GM18870 (cell line): ENCODE measurements around the gene EIF3M.

Experiments used
- ATAC-seq: cut with Tn5 transposase; IDR thresholded peaks from one replicate; pipeline ENCODE4 v1.9.1; 2021; ENCODE audit warnings: moderate library complexity; ENCODE audit not compliant: unreplicated experiment

The EIF3M gene

DNA sequence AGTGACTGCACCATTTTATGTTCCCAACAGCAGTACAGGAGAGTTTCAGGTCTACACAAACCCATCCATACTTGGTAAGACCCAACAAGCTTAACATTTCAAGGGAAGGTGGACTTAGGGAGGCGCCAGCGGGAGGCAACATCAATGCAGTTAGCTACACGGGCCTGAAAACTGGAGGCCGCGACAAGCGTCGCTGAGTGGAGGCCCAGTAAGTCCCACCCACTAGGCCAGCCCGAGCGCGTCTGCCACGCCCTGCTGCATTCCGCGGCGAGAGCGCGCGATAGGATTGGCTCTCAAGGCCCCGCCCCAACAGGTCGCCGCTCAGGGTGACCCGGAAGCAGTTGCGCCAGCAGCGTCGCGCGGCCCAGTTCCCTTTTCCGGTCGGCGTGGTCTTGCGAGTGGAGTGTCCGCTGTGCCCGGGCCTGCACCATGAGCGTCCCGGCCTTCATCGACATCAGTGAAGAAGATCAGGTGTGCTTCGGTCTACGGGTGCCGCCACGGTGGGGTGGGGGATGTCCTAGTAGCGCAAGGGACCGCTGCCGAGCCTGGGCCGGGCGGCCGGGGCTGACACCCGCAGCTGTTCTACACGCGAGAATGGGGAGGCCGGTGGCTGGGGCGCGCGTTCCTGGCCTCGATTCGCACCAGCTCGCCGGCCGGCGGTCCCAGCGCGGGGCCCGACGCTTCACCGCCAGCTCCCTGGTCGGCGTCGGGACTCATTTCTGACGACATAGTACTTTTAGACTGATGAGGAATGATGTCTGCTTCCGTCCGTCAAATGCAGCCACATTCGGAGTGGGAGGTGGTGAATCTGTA lies at the start of gene EIF3M:
Gene EIF3M (plus strand): TSS at position 373 of the 813 bp plus-strand sequence. CDS start 57 bp downstream, at position 430.
- peak; percentile 92 for ATAC-seq

- ATAC-seq = no peak
Observed at GRCh38 chr11:32538804-32539203, 44.8 kb upstream of the EIF3M start.

DNA sequence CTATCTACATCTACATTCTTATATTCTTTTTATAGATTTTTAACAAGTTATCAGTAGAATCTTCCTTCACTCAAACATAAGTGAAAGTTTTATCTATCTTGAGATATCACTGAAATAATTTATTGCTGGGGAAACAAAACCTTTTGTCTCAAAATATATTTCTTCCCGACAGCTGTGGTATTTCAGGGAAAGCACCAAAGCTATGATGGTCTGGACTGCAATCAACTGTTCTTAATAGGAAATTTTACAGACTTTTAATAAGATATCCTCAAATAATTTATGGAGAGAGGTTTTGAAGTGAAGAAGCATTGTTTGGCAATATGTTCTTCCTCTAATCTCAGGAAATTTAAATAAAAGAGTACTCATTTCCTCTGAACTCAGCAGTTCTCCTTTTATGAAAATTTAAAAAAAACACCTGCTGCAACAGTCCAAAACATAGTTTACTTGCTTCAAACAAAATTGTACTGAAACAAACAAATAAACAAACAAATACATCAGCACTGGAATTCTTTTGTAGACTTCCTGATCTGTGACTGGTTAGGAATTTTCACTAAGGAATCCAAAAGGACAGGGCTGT lies 33.9 kb upstream of the EIF3M start:
- ATAC-seq = no peak

GRCh38 chr11:32550207-32550606 lies 33.4 kb upstream of the EIF3M start:
- ATAC-seq = no peak

DNA sequence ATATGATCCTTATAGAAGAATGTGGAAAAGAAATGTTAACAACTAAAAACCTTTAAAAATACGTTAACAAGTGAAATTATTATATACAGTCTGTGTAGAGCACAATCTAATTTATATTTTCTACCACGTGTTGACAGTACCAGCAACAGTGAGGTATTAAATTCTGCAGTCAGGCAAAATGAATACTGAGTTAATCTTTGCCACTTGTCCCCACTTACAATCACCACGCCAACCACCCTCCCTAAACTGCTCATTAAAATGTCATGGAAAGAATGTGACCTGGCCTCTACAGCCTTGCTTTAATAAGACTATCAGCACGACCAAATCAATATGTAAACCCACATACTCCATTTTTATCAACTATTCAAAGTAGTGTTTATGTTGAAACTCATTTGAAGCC lies 28.5 kb upstream of the EIF3M start:
- no peak for ATAC-seq

DNA sequence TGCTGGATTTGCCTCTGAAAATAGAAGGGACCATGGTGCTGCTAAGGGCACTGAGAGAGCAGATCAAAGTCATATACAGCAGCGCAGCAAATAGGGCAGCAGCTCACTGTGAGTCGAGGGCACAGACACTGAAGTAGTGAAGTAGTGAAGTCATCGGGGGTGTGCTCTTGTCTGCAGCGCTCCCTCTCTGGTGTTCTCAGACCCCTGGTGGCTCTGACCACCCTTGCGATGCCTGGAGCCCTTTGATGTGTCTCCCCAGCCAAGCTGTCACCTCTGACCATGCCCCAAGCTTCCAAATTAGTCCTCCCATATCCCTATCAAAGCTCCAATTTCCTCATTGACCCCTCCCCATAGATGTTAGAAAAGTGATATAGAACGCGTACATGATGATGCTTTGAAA lies 27.7 kb upstream of the EIF3M start:
- no peak for ATAC-seq

DNA sequence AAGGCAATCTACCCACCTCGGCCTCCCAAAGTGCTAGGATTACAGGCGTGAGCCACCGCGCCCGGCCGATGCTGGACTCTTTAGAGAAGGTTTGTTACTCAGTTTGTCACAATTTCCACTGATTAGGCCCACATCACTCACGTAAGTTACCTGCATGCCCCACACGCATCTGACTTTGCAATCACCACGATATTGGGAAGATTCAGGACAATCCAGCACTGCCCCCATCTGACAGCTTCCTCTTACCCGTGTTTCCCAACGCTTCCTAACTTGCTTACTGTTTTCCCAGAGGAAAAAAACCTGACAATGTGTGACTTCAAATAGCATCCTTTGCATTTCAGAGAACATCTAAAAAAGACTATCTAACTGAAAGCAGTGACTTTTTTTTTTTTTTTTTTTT lies 21.8 kb upstream of the EIF3M start:
- ATAC-seq = no peak

DNA sequence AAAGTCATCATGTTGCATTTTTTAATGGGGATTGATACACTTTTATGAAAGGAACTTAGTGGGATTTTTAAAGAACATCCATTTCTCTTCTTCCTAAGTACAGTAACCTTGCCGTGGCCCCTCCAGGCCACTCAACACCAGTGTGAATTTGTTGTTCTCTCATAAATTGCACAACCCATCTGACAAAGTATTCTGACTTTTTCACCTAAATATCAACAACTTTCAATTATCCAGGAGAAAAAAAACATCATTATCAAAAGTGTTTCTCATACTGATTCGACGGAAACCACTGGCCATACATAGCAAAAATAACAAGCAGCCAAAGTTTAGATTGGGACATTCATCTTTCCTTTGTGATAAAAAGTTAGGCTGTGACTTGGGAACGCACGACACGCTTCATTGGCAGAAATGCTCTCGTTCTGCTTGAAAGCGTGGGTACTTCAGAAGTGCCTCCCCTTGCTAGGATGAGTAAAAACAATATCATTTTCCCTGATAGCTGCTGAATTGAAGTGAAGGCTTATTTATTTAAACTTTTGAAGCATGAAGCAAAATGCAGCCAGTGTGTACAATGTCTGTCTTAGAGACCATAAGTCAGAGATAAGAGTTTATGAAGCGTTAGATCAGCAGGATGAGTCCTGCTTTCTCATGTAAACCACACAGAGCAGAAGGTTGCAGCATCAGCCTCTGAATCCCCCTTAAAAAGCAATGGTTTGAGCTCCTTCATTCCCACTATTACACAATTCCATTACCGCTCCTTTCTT lies 20.6 kb upstream of the EIF3M start:
- no peak for ATAC-seq

GRCh38 chr11:32563600-32563959 lies 20.1 kb upstream of the EIF3M start:
- ATAC-seq = no peak

DNA sequence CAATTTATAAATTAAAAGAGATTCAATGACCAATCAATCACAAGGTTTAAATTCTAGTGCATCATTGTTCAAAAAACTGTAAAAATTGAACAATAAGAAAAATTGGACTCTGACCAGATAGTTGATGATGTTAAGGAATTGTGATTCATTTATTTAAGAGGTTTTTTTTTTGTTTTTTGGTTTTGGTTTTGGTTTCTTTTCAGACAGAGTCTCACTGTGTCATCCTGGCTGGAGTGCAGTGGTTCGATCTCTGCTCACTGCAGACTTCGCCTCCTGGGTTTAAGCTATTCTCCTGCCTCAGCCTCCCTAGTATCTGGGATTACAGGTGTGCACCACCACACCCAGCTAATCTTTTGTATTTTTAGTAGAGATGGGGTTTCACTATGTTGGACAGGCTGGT lies 17.1 kb upstream of the EIF3M start:
- no peak for ATAC-seq

- ATAC-seq = no peak
Observed at GRCh38 chr11:32567154-32567553, 16.5 kb upstream of the EIF3M start.

DNA sequence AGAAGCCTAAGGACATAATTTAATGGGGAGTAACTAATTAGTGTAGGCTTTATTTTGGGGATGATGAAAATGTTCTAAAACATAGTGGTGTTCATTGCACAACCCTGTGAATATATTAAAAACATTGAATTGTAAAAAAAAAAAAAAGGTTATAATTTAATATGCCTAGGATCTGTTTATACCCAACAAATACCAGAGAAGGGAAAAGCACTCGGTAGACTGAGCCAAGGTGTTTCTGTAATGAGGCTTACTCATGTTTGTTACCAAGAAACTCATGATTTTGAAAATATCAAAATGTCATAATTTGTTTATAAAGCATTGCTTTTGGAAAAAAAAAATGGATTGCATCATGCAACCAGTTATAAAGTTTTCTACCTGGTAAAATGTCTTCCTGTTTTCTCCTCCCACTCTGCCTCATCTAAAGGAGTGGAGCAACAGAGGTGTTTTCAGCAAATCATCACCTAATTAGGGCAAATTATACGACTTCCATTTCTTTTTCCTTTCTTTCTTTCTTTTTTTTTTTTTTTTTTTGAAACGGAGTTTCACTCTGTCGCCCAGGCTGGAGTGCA lies 14.2 kb upstream of the EIF3M start:
- no peak for ATAC-seq

DNA sequence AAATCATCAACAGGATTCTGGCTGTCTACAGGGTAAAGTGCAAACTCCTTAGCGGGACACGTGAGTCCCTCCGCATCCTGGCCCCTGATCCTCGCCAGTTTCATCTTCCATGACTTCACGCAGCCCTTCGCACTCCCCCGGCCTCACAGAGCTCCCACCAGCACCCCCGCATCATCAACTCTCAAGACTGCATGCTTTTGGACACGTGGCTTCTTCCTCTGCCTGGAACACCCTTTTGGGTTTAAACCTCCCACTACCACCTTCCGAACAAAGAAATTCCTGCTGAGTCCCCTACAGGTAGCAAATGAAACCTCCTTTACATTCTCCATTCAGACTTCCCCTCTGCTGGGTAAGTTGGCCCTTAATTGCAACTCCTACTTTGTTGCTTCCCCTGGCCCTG lies 12.6 kb upstream of the EIF3M start:
- no peak for ATAC-seq

GRCh38 chr11:32573228-32573627 lies 10.4 kb upstream of the EIF3M start:
- no peak for ATAC-seq

DNA sequence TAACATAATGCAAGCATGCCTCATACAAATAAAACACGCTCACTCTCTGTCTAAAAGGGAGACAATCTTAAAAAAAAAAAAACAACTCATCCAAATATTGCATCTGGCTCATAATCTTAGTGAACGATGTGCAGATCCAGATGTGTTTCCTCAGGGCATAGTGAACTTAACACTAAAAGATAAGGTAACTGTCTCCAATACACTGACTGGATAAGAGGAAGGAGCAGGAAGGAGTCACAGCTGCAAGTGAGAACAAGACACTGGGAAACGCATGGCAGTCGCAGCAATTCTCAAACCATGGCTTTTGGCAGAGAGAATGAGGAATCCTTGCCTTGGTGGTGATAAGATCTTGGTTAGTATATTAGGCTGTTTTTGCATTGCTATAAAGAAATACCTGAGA lies 9.2 kb upstream of the EIF3M start:
- ATAC-seq = no peak

DNA sequence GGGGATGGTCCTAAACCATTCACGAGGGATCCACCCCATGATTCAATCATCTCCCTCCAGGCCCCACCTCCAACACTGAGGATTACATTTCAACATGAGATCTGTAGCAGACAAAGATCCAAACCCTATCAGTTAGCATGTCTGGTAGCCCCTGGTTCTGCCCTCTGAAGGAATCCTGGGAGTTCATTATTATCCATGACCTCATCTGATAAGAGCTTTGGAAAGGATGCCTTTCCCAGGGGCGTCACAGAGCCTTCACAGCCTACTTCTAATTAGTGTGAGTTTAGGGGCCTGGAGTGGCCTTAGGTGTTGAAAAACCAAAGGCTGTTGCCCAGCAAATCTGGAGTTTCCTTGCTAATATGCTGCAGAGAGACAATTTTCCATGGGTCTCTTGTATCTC lies 8.6 kb upstream of the EIF3M start:
- ATAC-seq = no peak

DNA sequence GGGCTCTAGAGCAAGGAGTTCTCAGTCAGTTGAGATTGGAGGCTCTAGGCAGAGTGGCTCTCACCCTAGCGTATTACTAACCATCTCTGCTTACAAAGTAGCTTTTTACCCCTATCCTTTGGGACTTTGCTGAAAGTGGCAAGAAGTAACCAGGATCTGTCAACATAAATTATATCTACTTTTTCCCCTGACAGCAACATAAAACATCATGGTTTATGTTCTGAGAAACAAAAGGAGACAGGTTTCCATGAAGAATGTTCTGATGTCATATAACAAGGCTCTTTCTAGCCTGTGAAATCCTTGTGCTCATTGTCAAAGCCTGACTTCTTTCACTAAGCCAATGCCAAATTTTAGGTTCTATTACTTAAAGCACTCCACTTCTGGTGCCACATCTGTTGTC lies 7.2 kb upstream of the EIF3M start:
- no peak for ATAC-seq

DNA sequence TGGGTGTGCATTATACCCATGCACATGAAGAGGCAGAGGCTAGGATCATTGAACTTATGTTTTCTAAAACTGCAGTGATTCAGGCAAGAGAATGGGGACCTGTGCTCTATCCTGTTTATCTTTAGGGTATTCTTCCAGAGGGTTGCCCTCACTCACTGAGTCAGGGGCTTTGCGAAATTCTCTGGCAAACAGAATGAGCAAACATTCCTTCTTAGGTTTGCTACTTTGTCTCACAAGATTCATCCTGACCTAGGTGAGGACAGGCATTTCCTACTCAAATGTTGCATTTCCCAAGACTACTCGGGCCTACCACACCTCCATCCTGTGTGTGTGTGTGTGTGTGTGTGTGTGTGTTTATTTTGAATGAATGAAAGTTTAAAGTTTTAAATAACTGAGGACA lies 2.7 kb upstream of the EIF3M start:
- ATAC-seq = no peak

- ATAC-seq = no peak
Observed at GRCh38 chr11:32581556-32581955, 2.1 kb upstream of the EIF3M start.

DNA sequence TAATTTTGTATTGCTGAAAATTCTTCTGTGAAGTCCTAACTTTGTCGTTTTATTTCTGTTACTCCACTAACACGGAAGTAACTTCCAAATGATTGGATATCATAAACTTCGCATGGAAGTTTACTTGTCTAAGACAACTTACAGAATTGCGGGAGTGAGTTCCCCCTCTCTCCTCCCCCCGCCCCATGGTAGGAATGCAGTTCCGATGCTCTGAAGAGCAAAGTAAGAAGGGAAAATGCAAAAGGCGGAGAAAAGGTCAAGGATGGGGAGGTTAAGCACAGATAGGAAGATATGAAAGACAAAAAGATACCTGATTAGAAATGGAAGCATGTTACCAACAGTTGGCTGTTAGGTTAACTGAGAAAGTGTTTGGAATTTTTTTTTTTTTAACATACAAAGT lies 1.3 kb downstream of the EIF3M start:
- no peak for ATAC-seq

DNA sequence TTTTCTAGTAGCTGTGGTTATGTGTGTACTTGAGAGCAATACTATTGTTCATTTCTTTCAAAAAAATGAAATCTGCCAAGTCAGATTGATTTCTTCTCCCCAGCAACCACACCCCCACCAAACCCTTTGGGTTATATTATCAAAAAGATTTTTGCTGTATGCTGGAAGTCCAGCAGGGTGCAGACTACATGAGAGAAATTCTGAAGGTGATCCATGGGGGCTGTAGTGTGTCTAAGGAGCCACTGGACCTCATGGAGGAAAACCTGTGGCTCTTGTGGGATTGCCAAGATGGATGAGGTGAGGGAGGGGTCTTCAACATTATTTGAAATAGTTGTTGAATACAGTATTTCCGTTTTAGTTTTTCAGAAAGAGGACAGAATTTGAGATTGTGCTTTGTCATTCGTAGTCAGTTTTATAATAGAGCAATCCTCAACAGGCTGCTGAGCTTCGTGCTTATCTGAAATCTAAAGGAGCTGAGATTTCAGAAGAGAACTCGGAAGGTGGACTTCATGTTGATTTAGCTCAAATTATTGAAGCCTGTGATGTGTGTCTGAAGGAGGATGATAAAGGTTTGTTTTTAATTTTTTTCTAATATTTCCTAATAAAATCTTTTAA lies 3.1 kb downstream of the EIF3M start:
- no peak for ATAC-seq
